ENCODE results near the gene RAB40AL. TPM values are rescaled to one million over a fixed set of nuclear protein-coding genes. Genes with fewer than 3 reads are reported as not detected.
"Not testable (repeated sequence)": the region's sequence is repeated elsewhere in the genome, so short reads cannot be mapped to it uniquely, and the experiment has no call there.

Gene RAB40AL, protein sequence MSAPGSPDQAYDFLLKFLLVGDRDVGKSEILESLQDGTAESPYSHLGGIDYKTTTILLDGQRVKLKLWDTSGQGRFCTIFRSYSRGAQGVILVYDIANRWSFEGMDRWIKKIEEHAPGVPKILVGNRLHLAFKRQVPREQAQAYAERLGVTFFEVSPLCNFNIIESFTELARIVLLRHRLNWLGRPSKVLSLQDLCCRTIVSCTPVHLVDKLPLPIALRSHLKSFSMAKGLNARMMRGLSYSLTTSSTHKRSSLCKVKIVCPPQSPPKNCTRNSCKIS
- total RNA-seq (2014; rRNA removed; shearing (Covaris generic)): 0.21 TPM in 1 of 2 replicates, not detected in the other

DNA sequence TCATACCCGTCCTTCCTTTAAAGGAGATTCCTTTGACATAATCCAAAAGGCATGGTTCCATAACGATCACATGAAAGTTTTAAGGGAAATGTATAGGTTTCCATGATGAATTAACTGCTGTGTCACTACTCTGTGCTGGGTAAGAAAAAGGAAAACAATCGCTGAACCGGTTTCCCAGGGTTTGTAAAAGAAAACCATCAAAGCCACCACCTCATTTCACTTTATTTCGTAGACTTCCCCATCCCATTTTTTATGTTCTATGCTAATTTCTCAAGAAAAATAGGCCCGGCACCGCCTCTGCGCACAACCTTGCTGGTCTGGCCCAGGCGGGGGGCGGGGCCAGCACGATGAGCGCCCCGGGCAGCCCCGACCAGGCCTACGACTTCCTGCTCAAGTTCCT, at the start of gene RAB40AL:
RAB40AL (plus strand) TSS at position 301 of the 400 bp plus-strand sequence; CDS start at position 348, 47 bp downstream.
- not testable (repeated sequence) for H3K4me3 ChIP-seq (ENCODE audit: insufficient read depth, low read depth, low read length); DNase-seq; H3K36me3 ChIP-seq (replicated peaks; ENCODE audit: control insufficient read depth, insufficient read depth, low read length); H3K27me3 ChIP-seq (ENCODE audit: control insufficient read depth, insufficient read depth, low read length)

DNA sequence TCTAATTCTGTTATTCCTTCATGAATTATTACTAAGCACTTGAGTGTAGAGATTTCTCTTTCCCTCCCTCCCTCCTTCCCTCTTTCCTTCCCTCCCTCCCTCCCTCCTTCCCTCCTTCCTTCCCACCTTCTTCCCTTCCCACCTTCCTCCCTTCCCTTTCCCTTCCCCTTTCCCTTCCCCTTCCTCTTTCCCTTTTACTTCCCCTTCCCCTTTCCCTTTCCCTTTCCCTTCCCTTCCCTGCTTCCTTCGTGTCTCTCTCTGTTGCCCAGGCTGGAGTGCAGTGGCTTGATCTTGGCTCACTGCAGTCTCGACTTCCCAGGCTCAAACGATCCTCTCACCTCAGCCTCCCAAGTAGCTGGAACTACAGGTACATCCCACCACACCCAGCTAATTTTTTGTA, 49.4 kb upstream of the RAB40AL start:
- Histone ChIP-seq H3K36me3 (replicated peaks; ENCODE audit: control insufficient read depth, insufficient read depth, low read length) (peaks cover 2% of the 10 kb centered on the region), H3K4me3 (ENCODE audit: insufficient read depth, low read depth, low read length) (no peak overlapping the region), H3K27me3 (ENCODE audit: control insufficient read depth, insufficient read depth, low read length) (no peaks in the 10 kb centered on the region)
- DNase-seq: no peak

DNA sequence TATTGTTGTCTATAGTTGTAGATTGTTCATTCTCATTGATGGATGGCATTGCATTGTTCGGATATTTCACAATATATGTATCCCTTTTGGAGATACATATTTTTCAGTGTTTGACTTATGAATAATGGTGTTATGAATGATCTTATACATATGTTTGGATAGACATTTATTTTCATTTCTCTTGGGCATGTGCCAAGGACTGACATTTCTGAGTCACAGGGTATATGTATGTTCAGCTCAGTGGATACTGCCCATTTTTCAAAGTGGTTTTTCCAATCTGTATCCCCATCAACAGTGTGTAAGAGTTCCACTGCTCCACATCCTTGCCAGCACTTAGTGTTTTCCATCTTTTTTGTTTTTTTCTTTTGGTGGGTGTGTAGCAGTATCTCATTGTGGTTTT, 45.0 kb upstream of the RAB40AL start:
- Histone ChIP-seq H3K27me3 (ENCODE audit: control insufficient read depth, insufficient read depth, low read length) (no peaks in the 10 kb centered on the region), H3K36me3 (replicated peaks; ENCODE audit: control insufficient read depth, insufficient read depth, low read length) (peaks cover 2% of the 10 kb centered on the region; the same call in 1 of the 2 replicates), H3K4me3 (ENCODE audit: insufficient read depth, low read depth, low read length) (no peak overlapping the region)
- DNase-seq: no peak

DNA sequence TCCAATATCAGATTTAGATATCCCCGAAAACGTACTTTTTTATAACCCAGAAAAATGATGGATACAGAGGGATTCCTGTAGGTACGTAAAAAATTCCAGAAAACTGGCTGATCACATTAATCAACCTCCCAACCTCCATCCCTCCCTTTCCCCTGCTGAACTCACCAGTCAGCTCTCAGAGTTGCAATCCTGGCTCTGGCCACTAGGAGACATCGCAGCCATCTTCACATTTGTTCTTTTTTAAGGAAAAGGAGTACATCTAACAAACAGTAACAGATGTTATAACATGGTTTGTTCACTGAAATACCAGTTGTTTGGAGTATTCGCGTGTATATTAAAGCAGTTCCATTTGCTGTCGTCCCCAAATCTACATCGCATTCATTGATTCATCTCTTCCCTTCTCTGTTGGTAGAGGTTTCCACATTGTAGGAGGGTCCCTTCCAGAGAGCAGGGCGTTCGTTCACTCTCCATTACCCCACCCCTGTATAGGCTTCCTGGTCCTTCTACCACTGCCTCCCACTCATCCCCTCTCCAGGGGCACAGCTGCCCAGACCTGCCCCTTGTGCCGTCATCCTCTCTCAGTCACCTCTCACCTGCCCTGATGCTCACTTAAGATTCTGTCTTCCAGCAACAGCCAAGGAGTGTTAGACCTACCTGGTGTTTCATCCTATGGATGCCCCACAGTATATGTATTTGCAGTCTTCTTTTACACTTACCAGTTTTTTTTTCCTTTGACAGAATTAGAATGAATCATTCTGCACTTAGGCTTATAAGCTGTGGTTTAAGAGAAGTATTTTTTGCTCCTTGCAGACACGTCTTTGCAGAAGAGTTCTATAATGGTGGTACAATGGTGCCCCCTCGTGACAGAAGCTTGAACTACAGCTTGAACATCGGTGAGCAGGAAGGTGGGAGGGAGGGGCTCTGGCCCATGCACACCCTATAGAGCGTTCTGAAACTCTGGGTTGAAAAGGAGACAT, 36.8 kb upstream of the RAB40AL start:
- peak; percentile 32 for DNase-seq
- H3K36me3 ChIP-seq (replicated peaks; ENCODE audit: control insufficient read depth, insufficient read depth, low read length): no peaks in the 10 kb centered on the region
- no peaks in the 10 kb centered on the region for H3K27me3 ChIP-seq (ENCODE audit: control insufficient read depth, insufficient read depth, low read length)
- H3K4me3 ChIP-seq (ENCODE audit: insufficient read depth, low read depth, low read length): no peak overlapping the region

DNA sequence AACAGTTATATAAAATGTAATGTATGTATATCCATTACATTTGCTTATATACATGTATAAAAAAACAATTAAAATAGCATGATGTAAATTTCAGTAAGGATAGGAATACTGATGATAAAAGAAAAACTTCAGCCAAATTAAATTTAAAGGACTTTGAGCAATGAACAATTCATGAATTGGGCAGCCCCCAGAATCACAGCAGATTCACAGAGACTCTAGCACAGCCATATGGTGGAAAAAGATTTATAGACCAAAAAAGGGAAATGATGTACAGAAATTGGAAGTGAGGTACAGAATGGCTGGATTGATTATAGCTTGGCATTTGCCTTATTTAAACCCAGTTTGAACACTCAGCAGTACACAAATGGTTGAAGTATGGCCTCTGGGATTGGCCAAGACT, 34.7 kb upstream of the RAB40AL start:
- DNase-seq: no peak
- Histone ChIP-seq H3K36me3 (replicated peaks; ENCODE audit: control insufficient read depth, insufficient read depth, low read length) (no peaks in the 10 kb centered on the region), H3K4me3 (ENCODE audit: insufficient read depth, low read depth, low read length) (no peak overlapping the region), H3K27me3 (ENCODE audit: control insufficient read depth, insufficient read depth, low read length) (no peaks in the 10 kb centered on the region)

DNA sequence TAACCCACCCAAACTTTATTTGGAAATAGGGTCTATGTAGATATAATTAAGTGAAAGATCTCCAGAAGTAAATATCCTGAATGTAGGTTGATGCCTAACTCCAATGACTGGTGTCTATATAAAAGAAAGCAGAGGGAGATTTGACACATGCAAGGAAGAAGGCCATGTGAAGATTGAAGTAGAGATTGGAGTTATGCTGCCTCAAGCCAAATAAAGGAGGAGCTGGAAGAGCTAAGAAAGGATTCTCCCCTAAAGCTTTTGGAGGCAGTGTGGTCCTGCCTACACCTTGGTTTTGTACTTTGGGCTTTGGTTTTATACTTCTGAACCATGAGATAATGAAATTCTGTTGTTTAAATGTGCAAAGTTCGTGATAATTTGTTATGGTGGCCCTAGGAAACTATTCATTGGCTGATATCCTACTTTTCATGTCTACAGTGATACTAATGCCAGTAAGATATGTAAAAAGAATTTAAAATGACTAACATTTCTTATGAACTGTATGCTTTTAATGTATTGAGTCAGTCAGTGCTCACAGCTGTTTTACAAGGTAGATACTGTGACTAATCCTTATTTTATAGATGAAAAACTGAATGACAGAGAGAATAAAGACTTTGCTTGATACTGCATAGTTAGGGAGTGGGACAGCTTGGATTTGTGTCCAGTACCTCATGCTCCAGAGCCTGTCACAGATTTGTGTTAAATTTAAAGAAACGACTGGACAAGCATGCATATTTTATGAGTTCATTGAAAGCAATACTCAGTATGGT, 5.9 kb upstream of the RAB40AL start:
- H3K4me3 ChIP-seq (ENCODE audit: insufficient read depth, low read depth, low read length): no peak overlapping the region
- H3K27me3 ChIP-seq (ENCODE audit: control insufficient read depth, insufficient read depth, low read length): no peaks in the 10 kb centered on the region
- no peak for DNase-seq
- no peaks in the 10 kb centered on the region for H3K36me3 ChIP-seq (replicated peaks; ENCODE audit: control insufficient read depth, insufficient read depth, low read length)

DNA sequence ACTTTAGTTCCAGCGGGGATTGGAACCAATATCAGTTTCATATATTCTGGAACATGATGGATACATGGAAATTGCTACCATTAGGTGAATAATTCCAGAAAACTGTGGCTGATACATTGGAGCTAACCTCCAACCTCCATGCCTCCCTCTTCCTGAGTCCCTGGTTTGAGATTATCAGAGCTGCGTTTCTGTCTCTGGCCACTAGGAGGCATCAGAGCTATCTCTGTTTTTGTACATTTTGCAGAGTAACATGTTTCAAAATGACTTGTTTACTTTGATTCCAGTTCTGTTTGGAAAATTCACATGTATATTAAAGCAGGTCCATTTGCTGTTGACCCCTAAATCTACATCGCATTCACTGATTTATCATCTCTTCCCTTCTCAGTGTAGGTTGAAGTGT, 2.4 kb upstream of the RAB40AL start:
- peak; percentile 52 for DNase-seq

DNA sequence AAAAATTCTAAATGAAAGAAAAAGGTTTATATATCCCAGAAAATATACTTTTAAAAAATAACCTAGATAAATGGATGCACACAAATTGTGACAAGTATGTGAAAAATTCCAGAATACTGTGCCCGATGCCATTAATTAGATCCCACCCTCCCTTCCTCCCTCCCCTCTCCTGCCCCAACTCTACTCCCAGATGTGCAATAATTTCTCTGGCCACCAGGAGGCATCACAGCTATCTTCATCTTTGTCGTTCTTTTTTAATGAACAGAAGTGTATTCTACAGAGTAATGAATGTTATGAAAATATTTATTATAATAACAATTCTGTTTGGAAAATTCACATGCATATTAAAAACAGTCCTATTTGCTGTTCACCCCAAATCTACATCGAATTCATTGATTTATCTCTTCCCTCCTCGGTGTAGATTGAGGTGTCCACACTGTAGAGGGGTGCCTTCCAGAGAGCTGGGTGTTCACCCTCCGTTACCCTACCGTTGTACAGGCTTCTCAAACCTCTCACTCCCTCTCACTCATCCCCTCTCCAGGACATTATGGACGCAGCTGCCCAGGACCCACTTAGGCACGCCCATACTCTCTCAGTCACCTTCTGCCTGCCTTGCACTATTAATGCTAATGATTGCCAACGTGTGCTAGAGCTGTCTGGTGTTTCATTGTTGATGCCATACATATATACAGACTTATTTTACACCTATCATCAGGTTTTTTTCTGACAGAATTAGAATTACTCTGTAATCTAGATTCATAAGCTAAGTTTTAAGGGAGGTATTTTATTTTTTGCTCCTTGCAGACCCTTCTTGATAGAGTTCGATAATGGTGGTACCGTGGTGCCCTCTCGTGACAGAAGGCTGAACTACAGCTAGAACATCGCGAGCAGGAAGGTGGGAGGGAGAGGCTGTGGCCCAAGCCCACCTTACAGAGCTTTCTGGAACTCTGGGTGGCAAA, 14.1 kb downstream of the RAB40AL start:
- no peaks in the 10 kb centered on the region for H3K27me3 ChIP-seq (ENCODE audit: control insufficient read depth, insufficient read depth, low read length)
- peak overlapping the region; percentile 0; the same call in 1 of the 2 replicates for H3K4me3 ChIP-seq (ENCODE audit: insufficient read depth, low read depth, low read length)
- peak; percentile 45 for DNase-seq
- H3K36me3 ChIP-seq (replicated peaks; ENCODE audit: control insufficient read depth, insufficient read depth, low read length): no peaks in the 10 kb centered on the region

More for the DNA sequence above, 2.4 kb upstream of the RAB40AL start:
- Histone ChIP-seq H3K4me3 (ENCODE audit: insufficient read depth, low read depth, low read length) (no peak overlapping the region), H3K36me3 (replicated peaks; ENCODE audit: control insufficient read depth, insufficient read depth, low read length) (no peaks in the 10 kb centered on the region), H3K27me3 (ENCODE audit: control insufficient read depth, insufficient read depth, low read length) (no peaks in the 10 kb centered on the region)

DNA sequence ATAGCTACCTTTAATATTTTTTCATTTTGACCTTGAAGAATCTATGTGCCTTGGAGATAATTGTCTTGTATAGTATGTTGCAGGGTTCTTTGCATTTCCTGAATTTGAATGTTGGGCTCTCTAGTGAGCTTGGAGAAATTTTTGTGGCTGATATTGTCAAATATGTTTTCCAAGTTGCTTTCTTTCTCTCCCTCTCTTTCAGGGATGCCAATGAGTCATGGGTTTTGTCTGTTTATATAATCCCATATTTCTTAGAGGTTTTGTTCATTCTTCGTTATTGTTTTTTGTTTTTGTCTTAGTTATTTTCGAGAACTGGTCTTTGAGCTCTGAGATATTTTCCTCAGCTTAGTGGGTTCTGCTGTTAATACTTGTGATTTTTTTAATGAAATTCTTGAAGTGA, 20.7 kb downstream of the RAB40AL start:
- no peak overlapping the region for H3K4me3 ChIP-seq (ENCODE audit: insufficient read depth, low read depth, low read length)
- no peaks in the 10 kb centered on the region; the same call in 1 of the 2 replicates for H3K27me3 ChIP-seq (ENCODE audit: control insufficient read depth, insufficient read depth, low read length)
- no peak for DNase-seq
- H3K36me3 ChIP-seq (replicated peaks; ENCODE audit: control insufficient read depth, insufficient read depth, low read length): no peaks in the 10 kb centered on the region

DNA sequence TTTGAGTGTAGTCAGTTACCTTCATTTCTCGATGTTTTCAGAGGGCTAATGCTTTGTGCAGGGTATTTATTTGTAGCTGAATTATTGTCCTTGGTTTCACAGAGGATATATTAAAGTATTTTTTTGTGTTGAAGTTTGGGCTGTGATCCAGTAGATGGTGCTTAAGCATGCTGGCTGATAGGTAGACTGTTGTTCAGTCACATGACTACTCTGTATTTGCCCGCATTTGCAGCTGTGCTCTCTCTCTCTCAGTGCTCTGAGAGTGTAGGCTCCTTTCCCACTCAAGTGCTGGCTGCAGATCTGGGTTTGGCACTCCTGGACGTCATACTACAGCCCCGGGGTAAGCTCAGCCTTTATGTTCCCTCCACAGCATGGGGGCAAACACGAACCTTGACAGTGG, 21.7 kb downstream of the RAB40AL start:
- no peak overlapping the region for H3K4me3 ChIP-seq (ENCODE audit: insufficient read depth, low read depth, low read length)
- DNase-seq: no peak
- no peaks in the 10 kb centered on the region; the same call in 1 of the 2 replicates for H3K27me3 ChIP-seq (ENCODE audit: control insufficient read depth, insufficient read depth, low read length)
- no peaks in the 10 kb centered on the region for H3K36me3 ChIP-seq (replicated peaks; ENCODE audit: control insufficient read depth, insufficient read depth, low read length)

DNA sequence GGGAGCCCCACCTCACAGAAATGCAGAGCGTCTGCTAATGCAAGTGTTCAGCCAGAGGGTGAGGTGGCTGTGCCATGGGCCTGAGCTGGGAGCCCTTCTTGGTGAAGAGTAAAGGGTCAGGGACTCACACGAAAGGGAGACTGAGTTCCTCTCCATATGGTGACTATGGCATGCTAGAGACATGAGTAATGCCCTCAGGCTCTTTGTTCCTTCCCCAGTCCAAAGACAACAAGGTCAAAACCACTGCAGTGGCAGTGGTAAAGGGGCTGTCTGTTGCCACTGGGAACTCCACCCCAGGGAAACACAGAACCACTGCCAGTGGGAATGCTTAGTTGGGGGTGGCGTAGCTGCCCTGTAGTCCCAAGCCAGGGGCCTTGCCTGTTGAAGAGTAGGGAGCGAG, 22.4 kb downstream of the RAB40AL start:
- Histone ChIP-seq H3K36me3 (replicated peaks; ENCODE audit: control insufficient read depth, insufficient read depth, low read length) (no peaks in the 10 kb centered on the region), H3K4me3 (ENCODE audit: insufficient read depth, low read depth, low read length) (no peak overlapping the region), H3K27me3 (ENCODE audit: control insufficient read depth, insufficient read depth, low read length) (no peaks in the 10 kb centered on the region; the same call in 1 of the 2 replicates)
- DNase-seq: no peak

DNA sequence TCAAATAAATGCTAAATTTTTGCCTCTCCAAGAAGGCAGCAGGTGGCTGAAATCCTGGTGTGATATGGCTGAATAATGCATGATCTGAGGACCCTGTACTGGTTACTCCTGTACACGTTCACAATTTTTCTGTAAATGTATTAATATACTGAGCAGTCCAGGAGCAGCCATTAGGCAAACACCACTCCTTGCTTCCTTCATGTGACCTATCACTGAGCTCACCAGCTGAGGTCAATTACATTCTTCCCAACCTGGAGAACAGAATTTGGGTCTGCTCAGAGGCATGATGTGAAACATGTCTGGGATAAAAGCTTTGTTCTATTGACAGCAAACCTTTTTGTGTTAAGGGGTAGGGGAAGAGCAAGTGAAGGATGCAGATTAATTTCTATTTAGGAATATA, 26.9 kb downstream of the RAB40AL start:
- Histone ChIP-seq H3K4me3 (ENCODE audit: insufficient read depth, low read depth, low read length) (no peak overlapping the region), H3K36me3 (replicated peaks; ENCODE audit: control insufficient read depth, insufficient read depth, low read length) (no peaks in the 10 kb centered on the region), H3K27me3 (ENCODE audit: control insufficient read depth, insufficient read depth, low read length) (no peaks in the 10 kb centered on the region; the same call in 1 of the 2 replicates)
- no peak for DNase-seq

DNA sequence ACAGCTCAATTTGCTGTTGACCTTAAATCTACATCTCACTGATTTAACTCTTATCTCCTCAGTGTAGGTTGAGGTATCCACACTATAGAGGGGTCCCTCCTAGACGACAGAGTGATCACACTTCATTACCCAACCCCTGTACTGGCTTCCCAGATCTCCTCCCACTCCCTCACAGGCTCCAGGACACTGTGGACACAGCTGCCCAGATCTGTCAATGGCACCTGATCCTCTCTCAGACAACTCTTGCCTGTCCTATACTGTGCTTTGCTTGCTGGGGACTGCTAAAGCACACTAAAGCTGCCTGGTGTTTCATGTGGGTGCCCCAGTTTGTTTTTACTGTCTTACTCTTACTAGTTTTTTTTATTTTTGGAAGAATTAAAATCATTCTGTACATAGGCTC, 27.9 kb downstream of the RAB40AL start:
- Histone ChIP-seq H3K4me3 (ENCODE audit: insufficient read depth, low read depth, low read length) (no peak overlapping the region), H3K36me3 (replicated peaks; ENCODE audit: control insufficient read depth, insufficient read depth, low read length) (no peaks in the 10 kb centered on the region), H3K27me3 (ENCODE audit: control insufficient read depth, insufficient read depth, low read length) (no peaks in the 10 kb centered on the region; the same call in 1 of the 2 replicates)
- DNase-seq: no peak
